ENCODE data around the gene DNAH17. TPM values are rescaled to one million over a fixed set of nuclear protein-coding genes. Genes with fewer than 3 reads are reported as not detected.
A peak's percentile ranks its signal among the peaks of the same experiment; 100 is the strongest.

The DNAH17 gene
- total and polyA plus RNA-seq, 7 donors, result 0.04 to 3.5 (median 0.08) TPM

- TF ChIP-seq CTCF (IDR thresholded peaks at IDR 0.05), result no peak
- H3K9me3 ChIP-seq, result no peaks in the 10 kb centered on the region
- H3K36me3 ChIP-seq (ENCODE audit: insufficient read depth in 1 of 2, low read depth in 1 of 2), result peaks cover 0 to 5% of the 10 kb centered on the region in 2 donors
- H3K4me3 ChIP-seq, result no peak overlapping the region
- DNase-seq (no peak), ATAC-seq (no peak)
- WGBS, 3 donors, result 73 to 83% (median 82%) methylated on average over 5 of the region's 5 CpGs
- H3K27me3 ChIP-seq (ENCODE audit: insufficient read depth in 3 of 3, low read length in 2 of 3), result no peaks in the 10 kb centered on the region
- intact Hi-C loops (cut with DNase I), result no loop called here
- peaks cover 64% of the 10 kb centered on the region for H3K4me1 ChIP-seq
- H3K27ac ChIP-seq, result no peak overlapping the region
These were observed 196.8 kb downstream of the DNAH17 start for GRCh38 chr17:78380370-78380769.

GRCh38 chr17:78379131-78379491 is 198.1 kb downstream of the DNAH17 start:
- peaks cover 0 to 5% of the 10 kb centered on the region in 2 donors for H3K36me3 ChIP-seq (ENCODE audit: insufficient read depth in 1 of 2, low read depth in 1 of 2)
- DNase-seq (no peak), ATAC-seq (peak in 2 of 4 donors; percentile 9 to 16)
- peaks cover 51% of the 10 kb centered on the region for H3K4me1 ChIP-seq
- no peak for TF ChIP-seq CTCF (IDR thresholded peaks at IDR 0.05)
- intact Hi-C loops (cut with DNase I), result no loop called here
- H3K4me3 ChIP-seq, result peak overlapping the region; percentile 92
- 5 to 10% (median 5%) methylated on average over 7 of the region's 7 CpGs for WGBS, 3 donors
- H3K27ac ChIP-seq, result peak overlapping the region; percentile 93
- H3K27me3 ChIP-seq (ENCODE audit: insufficient read depth in 3 of 3, low read length in 2 of 3), result no peaks in the 10 kb centered on the region
- H3K9me3 ChIP-seq, result no peaks in the 10 kb centered on the region

- 1 to 2% (median 1%) methylated on average over 77 to 89 of the region's 89 CpGs for WGBS, 3 donors
These were observed 198.7 kb downstream of the DNAH17 start, which contains the start of gene PGS1 for GRCh38 chr17:78378225-78379130. TSS of gene PGS1 (plus strand) at chr17:78378649. CDS start at chr17:78378666, 17 bp downstream.

GRCh38 chr17:78377858-78378224 is 199.4 kb downstream of the DNAH17 start:
- 34 to 47% (median 39%) methylated on average over 14 of the region's 14 CpGs for WGBS, 3 donors
- H3K36me3 ChIP-seq (ENCODE audit: insufficient read depth in 1 of 2, low read depth in 1 of 2), result peaks cover 0 to 5% of the 10 kb centered on the region in 2 donors
- peaks cover 38% of the 10 kb centered on the region for H3K4me1 ChIP-seq
- peak overlapping the region; percentile 93 for H3K27ac ChIP-seq
- TF ChIP-seq CTCF (IDR thresholded peaks at IDR 0.05), result no peak
- DNase-seq (no peak), ATAC-seq (peak; percentile 9 to 26 (median 21))
- H3K27me3 ChIP-seq (ENCODE audit: insufficient read depth in 3 of 3, low read length in 2 of 3), result no peaks in the 10 kb centered on the region
- intact Hi-C loops (cut with DNase I), result no loop called here
- no peaks in the 10 kb centered on the region for H3K9me3 ChIP-seq
- H3K4me3 ChIP-seq, result peak overlapping the region; percentile 92

More at GRCh38 chr17:78378225-78379130, 198.7 kb downstream of the DNAH17 start, which contains the start of gene PGS1:
- intact Hi-C loops (cut with DNase I), result no loop called here
- Histone ChIP-seq H3K4me1 (peaks cover 45% of the 10 kb centered on the region), H3K27me3 (ENCODE audit: insufficient read depth in 3 of 3, low read length in 2 of 3) (no peaks in the 10 kb centered on the region), H3K9me3 (no peaks in the 10 kb centered on the region), H3K27ac (peak within 1 kb of the TSS; percentile 93), H3K4me3 (peak within 1 kb of the TSS; percentile 92), H3K36me3 (ENCODE audit: insufficient read depth in 1 of 2, low read depth in 1 of 2) (peaks cover 0 to 5% of the 10 kb centered on the region in 2 donors)
- DNase-seq (peak; percentile 84 to 91), ATAC-seq (peak; percentile 86 to 96 (median 88))
- TF ChIP-seq CTCF (IDR thresholded peaks at IDR 0.05), result no peak

Measured in psoas muscle (tissue), 8 donors.